ENCODE measurements around the gene CCL22.

Gene CCL22

GRCh38 chr16:57403965-57404817 is 45.6 kb downstream of the CCL22 start, which contains the start of gene CCL17:
TSS of gene CCL17 (plus strand) at chr16:57404767. CDS start at chr16:57413933, 9,166 bp downstream.
- TF ChIP-seq, protein P1, sequence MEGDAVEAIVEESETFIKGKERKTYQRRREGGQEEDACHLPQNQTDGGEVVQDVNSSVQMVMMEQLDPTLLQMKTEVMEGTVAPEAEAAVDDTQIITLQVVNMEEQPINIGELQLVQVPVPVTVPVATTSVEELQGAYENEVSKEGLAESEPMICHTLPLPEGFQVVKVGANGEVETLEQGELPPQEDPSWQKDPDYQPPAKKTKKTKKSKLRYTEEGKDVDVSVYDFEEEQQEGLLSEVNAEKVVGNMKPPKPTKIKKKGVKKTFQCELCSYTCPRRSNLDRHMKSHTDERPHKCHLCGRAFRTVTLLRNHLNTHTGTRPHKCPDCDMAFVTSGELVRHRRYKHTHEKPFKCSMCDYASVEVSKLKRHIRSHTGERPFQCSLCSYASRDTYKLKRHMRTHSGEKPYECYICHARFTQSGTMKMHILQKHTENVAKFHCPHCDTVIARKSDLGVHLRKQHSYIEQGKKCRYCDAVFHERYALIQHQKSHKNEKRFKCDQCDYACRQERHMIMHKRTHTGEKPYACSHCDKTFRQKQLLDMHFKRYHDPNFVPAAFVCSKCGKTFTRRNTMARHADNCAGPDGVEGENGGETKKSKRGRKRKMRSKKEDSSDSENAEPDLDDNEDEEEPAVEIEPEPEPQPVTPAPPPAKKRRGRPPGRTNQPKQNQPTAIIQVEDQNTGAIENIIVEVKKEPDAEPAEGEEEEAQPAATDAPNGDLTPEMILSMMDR (IDR thresholded peaks at IDR 0.05; ENCODE audit: insufficient read depth, low read length, poor library complexity, severe bottlenecking) = no peak
- DNase-seq (ENCODE audit: extremely low read depth, insufficient read length) = no peak
- H3K36me3 ChIP-seq (ENCODE audit: control insufficient read depth, insufficient read depth, low read length) = no peaks in the 10 kb centered on the region
- no peaks in the 10 kb centered on the region for H3K27me3 ChIP-seq (replicated peaks; ENCODE audit: control insufficient read depth, insufficient read depth, low read length)
- H3K4me3 ChIP-seq (replicated peaks; ENCODE audit: low read depth, low read length) = no peak within 1 kb of the TSS

DNA sequence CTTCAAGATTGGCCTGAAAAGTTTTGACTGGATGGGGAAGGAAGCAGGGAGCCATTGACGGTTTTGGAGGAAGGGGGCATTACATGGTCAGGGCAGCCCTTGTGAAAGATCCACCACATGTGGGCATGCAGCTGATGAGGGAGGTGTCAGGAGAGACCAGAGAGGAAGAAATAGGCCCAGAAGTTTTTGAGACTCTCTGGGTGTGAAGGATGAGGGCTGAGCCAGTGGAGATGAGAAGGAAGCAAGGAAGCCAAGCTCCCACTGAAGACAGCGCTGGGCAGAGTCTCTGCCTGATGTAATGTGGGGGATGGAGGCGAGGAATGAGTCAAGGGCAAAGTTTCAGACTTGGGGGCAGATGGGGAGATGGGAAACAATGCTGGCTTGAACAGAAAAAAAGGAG is 46.5 kb downstream of the CCL22 start:
- no peaks in the 10 kb centered on the region for H3K27me3 ChIP-seq (replicated peaks; ENCODE audit: control insufficient read depth, insufficient read depth, low read length)
- TF ChIP-seq, protein P1 (IDR thresholded peaks at IDR 0.05; ENCODE audit: insufficient read depth, low read length, poor library complexity, severe bottlenecking) = no peak
- DNase-seq (ENCODE audit: extremely low read depth, insufficient read length) = no peak
- no peak overlapping the region for H3K4me3 ChIP-seq (replicated peaks; ENCODE audit: low read depth, low read length)
- no peaks in the 10 kb centered on the region for H3K36me3 ChIP-seq (ENCODE audit: control insufficient read depth, insufficient read depth, low read length)

DNA sequence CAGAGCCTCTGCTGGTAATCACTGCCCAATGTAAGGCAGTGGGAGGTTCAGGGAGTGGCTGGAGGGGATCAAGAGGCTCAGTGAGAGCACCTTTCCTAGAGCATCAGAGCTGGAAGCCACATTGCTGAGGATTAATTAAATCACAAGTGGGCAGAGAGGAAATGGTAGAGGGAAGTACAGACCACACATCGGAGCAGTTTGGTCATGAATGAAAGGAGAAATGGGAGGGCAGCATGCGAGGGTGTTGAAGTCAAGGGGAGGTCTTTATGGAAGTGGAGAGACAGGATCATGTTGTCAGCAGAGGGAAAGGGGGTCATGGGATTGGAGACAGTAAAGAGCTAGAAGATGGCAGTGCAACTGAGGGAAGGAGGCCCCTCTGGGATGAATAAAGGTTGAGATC is 48.3 kb downstream of the CCL22 start:
- Histone ChIP-seq H3K27me3 (replicated peaks; ENCODE audit: control insufficient read depth, insufficient read depth, low read length) (no peaks in the 10 kb centered on the region), H3K4me3 (replicated peaks; ENCODE audit: low read depth, low read length) (no peak overlapping the region), H3K36me3 (ENCODE audit: control insufficient read depth, insufficient read depth, low read length) (no peaks in the 10 kb centered on the region)
- TF ChIP-seq, protein P1 (IDR thresholded peaks at IDR 0.05; ENCODE audit: insufficient read depth, low read length, poor library complexity, severe bottlenecking) = no peak
- no peak for DNase-seq (ENCODE audit: extremely low read depth, insufficient read length)

DNA sequence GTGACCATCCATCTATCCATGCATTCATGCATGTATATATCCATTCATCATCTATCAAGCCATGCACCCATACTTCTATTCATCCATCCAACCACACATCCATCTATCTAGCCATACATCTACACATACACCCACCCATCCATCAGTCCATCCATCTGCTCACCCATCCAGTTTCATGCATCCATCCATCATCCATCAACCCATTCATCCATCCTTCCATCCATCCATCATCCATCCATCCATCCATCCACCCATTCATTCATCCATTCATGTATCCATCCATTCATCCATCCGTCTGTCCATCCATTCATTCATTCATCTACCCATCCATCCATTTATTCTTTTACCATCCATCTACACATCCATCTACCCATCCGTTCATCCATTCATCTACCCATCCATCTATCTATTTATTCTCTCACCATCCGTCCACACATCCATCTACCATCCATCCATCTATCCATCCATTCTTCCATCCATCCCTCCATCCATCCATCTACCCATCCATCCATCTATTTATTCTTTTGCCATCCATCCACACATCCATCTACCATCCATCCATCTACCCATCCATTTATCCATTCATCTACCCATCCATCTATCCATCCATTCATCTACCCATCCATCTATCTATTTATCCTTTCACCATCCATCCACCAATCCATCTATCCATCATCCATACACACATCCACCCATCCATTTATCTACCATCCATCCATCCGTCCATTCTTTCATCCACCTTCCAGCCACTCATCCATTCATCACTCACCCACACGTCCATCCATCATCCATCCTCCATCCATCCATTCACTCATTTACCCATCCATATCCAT is 49.2 kb downstream of the CCL22 start:
- Histone ChIP-seq H3K27me3 (replicated peaks; ENCODE audit: control insufficient read depth, insufficient read depth, low read length) (no peaks in the 10 kb centered on the region), H3K4me3 (replicated peaks; ENCODE audit: low read depth, low read length) (no peak overlapping the region), H3K36me3 (ENCODE audit: control insufficient read depth, insufficient read depth, low read length) (no peaks in the 10 kb centered on the region)
- TF ChIP-seq, protein P1 (IDR thresholded peaks at IDR 0.05; ENCODE audit: insufficient read depth, low read length, poor library complexity, severe bottlenecking) = no peak
- DNase-seq (ENCODE audit: extremely low read depth, insufficient read length) = no peak

DNA sequence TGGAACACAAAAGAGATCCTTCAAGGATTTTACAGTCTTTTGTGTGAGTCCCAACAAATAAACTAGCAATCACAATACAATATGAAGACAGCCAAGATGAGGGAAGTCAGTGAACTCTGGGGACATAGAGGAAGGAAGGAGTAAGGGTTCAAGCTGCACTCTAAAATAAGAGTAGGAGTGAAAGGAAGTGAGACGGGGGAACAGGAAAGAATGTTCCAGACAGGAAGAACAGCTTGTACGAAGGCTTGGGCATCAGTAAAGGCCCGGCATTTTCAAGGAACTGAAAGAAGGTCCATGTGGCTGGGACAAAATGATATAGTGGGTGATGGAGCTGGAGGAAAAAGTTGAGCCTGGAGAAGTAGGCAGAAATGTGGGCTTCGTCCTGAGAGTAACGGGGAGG is 50.5 kb downstream of the CCL22 start:
- Histone ChIP-seq H3K36me3 (ENCODE audit: control insufficient read depth, insufficient read depth, low read length) (no peaks in the 10 kb centered on the region), H3K4me3 (replicated peaks; ENCODE audit: low read depth, low read length) (no peak overlapping the region), H3K27me3 (replicated peaks; ENCODE audit: control insufficient read depth, insufficient read depth, low read length) (no peaks in the 10 kb centered on the region)
- TF ChIP-seq, protein P1 (IDR thresholded peaks at IDR 0.05; ENCODE audit: insufficient read depth, low read length, poor library complexity, severe bottlenecking) = no peak
- no peak for DNase-seq (ENCODE audit: extremely low read depth, insufficient read length)
